Measurements from ENCODE around the gene RARB.

RARB gene

GRCh38 chr3:25423780-25424588 lies 4.1 kb upstream of the RARB start:
- DNase-seq, result no peak

- DNase-seq, result no peak
Measured at GRCh38 chr3:25424614-25425013, 3.4 kb upstream of the RARB start.

- DNase-seq, result no peak
Measured at GRCh38 chr3:25426408-25426807, 1.7 kb upstream of the RARB start.

GRCh38 chr3:25427155-25427554 lies 908 bp upstream of the RARB start:
- no peak for DNase-seq

GRCh38 chr3:25427563-25427941 lies 511 bp upstream of the RARB start:
- DNase-seq, result no peak

- no peak for DNase-seq
Measured at GRCh38 chr3:25428789-25429335, 799 bp downstream of the RARB start.

- no peak for DNase-seq
Measured at GRCh38 chr3:25429361-25430286, 1.6 kb downstream of the RARB start.

- no peak for DNase-seq
Measured at GRCh38 chr3:25430287-25430934, 2.3 kb downstream of the RARB start.

GRCh38 chr3:25430935-25431770 lies 3.1 kb downstream of the RARB start:
- DNase-seq, result no peak

GRCh38 chr3:25432176-25432720 lies 4.2 kb downstream of the RARB start:
- DNase-seq, result no peak

- DNase-seq, result no peak
Measured at GRCh38 chr3:25433106-25433505, 5.0 kb downstream of the RARB start.

GRCh38 chr3:25433868-25434267 lies 5.8 kb downstream of the RARB start:
- no peak for DNase-seq

- DNase-seq, result no peak
Measured at GRCh38 chr3:25437953-25438352, 9.9 kb downstream of the RARB start.

- DNase-seq, result no peak
Measured at GRCh38 chr3:25438791-25439555, 10.9 kb downstream of the RARB start.

GRCh38 chr3:25441234-25441856 lies 13.3 kb downstream of the RARB start:
- DNase-seq, result no peak

- DNase-seq, result no peak
Measured at GRCh38 chr3:25442486-25442885, 14.4 kb downstream of the RARB start.

- DNase-seq, result no peak
Measured at GRCh38 chr3:25444273-25444672, 16.2 kb downstream of the RARB start.

- no peak for DNase-seq
Measured at GRCh38 chr3:25445731-25446130, 17.7 kb downstream of the RARB start.

GRCh38 chr3:25447285-25447684 lies 19.2 kb downstream of the RARB start:
- no peak for DNase-seq

- DNase-seq, result no peak
Measured at GRCh38 chr3:25447925-25448324, 19.9 kb downstream of the RARB start.

Data from NCI-H187 treated with DMSO at 0.1 percent for 48 hours (cell line).